OCI-LY7 (cell line): ENCODE measurements around the gene WDR90.

Source experiments
- CTCF ChIP-seq: fragments of 200-600 bp; sonication (generic); conservative IDR thresholded peaks from 2 replicates; pipeline ENCODE4 v1.5.1; 2014; ENCODE audit warnings: mild to moderate bottlenecking, antibody characterized with exemption, low read length, moderate library complexity, mixed read lengths
- EZH2phosphoT487 ChIP-seq: fragments of 200-600 bp; sonication (generic); IDR thresholded peaks from 2 replicates; pipeline ENCODE4 v1.6.1; 2018; ENCODE audit warnings: low read depth, borderline replicate concordance, mild to moderate bottlenecking, mixed run types, antibody characterized with exemption, low read length, moderate library complexity, mixed read lengths

DNA sequence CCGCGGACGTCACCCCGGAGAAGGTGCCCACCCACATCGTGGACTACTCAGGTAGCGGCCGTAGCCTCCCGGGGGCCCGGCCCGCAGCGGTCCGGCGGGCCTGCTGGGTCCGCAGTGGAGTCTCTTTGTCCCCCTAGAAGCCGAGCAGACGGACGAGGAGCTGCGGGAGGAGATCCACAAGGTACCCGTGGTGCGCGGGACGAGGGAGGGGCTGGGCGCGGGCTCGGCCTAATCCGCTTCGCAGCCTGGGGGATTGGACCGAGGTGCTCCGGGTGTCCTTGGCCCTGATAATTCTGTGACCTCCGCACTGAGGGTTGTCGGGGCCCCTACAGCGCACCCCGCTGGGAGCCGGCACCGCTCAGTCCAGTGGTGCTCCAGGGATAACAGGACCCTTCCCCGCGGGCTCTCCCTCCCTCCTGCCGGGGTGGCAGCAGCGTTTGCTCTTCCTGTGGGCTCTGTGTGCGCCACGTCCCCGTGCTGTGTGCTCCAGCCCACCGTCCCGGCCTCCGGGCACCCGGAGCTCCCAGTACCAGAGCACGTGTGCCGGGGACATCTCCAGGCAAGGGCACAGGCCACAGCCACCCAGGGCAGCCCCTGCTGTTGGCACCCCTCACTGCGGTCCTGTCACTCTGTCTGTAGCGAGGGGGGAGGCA is 19.5 kb downstream of the WDR90 start:
- no peak for TF ChIP-seq CTCF
- TF ChIP-seq EZH2phosphoT487: no peak
